ENCODE data around the gene PPP2R5C. TPM values are rescaled to one million over a fixed set of nuclear protein-coding genes. Genes with fewer than 3 reads are reported as not detected.
"Not testable (repeated sequence)": the region's sequence is repeated elsewhere in the genome, so short reads cannot be mapped to it uniquely, and the experiment has no call there.

Gene PPP2R5C
- polyA plus RNA-seq, 1 donor, result 59.1 TPM

DNA sequence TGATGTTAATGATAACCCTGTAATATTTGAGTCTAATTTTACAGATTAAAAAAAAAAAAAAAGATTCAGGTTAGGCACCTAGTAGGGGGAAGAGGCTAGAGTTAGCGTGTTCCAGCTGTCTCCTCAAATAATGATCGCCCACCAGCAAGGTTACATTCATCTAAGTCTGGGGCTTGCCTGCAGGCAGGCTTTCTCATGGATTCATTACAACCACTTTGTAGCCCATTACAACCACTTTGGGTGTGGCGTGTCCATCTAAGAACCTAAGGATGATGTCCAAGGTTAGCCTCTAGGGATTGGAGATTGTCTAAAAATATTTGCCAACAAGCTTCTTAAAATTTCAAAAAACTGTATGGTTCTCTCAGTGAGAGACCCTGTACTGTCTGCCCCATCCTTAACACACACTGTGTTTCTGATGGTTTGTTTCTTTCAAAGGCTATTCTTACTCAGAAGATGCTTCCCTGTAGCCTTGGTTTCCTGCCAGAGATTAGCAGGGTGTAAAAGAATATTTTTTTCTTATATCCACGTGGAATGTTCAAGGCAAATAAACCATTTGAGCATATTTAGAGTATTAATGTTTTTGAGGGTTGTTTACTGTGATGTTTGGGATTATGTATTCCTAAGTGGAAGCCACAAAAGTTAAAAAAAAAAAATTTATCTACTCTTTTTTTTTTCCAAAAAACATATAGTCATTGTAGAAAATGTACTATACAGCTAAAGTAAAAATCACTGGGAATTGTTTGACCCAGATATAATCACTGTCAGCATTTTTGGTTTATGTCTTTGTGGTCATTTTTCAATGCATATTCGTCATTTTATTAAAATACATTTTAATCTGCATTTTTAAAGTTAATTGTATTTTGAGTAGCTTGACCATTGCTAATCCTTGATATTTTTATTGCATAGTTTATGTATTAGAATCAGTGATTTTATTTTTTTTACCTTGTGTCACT is 204.5 kb downstream of the PPP2R5C start:
- no peak for DNase-seq (ENCODE audit: low read depth)

DNA sequence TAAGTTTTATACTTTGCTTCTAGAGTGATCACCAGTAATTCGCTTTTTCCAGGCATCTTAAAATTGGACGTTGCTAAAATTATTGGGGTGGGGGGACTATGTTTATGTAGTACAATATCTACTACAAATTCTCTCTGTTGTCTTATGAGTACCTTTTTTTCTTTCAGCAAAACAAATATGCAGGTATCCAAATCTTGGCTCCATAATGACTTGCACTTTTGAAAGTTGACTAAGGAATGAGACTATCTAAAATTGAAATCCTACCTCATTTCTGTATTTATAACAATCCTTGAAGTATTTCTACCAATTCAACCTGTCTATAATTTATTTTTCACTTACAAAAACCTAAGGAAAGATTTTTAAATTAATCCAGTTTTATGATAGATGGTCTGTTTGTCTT is 205.2 kb downstream of the PPP2R5C start:
- DNase-seq (ENCODE audit: low read depth), result no peak

DNA sequence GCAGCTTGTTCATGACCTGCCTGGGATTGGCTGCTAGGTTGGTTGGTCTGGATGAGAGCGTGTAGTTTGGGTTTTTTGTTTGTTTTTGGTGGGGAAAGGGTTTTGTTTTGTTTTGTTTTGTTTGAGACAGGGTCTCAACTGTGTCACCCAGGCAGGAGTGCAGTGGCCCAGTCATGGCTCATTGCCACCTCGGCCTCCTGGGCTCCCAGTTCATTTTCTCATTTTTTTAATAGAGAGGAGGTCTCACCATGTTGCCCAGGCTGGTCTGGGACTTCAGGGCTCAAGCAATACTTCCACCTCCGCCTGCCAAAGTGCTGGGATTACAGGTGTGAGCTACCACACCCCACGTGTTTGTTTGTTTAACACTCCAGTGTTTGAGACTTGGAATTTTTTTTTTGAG is 206.7 kb downstream of the PPP2R5C start:
- no peak for DNase-seq (ENCODE audit: low read depth)

DNA sequence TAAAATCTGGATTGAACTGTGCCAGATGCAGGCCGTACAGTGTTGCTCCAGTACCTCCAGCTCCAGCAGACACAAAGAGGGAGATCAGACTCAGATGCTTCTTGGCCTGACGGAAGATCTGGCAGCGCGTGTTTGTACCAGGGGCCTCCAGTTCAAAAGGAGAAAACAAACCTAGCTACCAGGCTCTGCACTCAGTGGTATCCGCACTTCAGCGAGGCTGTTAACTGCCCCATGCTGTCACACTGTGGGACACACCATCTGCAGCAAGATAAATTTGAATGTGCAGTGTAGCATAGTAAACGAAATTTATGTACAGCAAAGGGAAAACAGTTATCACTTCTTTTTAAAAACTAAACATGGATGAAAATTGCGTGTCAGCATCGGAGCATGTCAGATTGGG is 208.0 kb downstream of the PPP2R5C start:
- DNase-seq (ENCODE audit: low read depth), result no peak

DNA sequence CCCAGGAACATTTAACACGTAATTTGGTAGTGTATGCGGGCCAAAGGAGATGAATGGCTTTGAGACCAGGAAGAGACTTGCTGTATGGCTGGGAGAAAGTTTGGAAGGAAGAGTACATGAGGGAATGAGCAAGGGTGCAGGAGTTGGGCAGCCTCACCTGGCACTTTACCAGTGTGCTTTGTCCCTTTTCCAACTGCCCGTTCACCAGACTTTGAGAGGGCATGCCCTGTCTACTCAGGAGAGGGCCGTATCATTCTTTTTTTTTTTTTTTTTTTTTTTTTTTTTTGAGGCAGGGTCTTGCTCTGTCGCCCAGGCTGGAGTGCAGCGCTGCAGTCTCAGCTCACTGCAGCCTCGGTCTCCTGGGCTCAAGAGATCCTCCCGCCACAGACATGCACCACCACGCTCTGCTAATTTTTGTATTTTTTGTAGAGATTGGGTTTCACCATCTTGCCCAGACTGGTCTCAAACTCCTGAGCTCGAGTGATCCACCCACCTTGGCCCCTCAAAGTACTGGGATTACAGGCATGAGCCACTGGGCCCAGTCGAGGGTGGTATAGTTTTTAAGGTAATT is 209.4 kb downstream of the PPP2R5C start:
- DNase-seq (ENCODE audit: low read depth), result no peak

DNA sequence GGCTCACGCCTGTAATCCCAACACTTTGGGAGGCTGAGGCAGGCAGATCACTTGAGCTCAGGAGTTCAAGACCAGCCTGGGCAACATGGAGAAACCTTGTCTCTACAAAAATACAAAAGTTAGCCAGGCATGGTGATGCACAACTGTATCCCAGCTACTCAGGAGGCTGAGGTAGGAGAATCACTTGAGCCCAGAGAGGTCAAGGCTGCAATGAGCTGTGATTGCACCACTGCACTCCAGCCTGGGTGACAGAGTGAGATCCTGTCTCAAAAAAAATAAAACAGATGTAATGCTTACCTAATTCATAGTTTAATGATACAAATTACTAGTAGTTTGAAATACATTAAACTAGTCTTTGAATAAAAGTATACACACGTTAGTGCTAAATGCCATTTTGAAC is 209.9 kb downstream of the PPP2R5C start:
- DNase-seq (ENCODE audit: low read depth), result not testable (repeated sequence)

DNA sequence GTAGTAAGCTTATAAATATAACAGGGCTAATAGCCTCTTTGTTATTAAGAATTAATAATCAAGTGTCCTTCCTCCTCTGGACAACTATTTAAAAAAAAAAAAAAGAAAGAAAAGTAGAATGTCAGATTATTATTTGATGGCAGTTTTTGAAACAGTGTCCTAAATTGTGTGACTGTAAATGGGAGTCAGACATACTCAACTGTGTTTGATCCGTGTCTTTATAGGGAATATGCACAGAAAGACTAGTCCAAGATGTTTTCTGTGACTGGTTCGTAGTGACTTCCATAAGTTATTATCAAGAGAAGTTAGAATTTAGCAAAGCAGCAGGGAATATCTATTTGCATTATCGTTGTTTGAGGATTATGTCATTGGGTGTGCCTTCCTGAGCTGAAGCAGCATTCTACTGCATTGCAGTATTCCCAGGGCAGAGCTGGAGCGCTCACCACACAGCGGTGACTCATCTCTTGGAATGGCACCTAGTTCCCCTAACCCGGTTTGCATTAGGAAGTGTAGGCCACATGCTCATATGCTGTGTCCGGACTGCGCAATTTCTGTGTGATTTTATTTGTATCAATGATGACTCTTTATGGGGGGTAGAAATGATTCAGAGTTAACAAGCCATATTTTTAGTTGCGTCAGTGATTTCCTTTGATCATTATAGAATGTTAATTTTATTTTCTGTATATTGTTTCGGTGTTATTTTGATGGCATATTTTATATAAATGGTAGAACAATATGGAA is 210.8 kb downstream of the PPP2R5C start:
- DNase-seq (ENCODE audit: low read depth), result peak; percentile 80

DNA sequence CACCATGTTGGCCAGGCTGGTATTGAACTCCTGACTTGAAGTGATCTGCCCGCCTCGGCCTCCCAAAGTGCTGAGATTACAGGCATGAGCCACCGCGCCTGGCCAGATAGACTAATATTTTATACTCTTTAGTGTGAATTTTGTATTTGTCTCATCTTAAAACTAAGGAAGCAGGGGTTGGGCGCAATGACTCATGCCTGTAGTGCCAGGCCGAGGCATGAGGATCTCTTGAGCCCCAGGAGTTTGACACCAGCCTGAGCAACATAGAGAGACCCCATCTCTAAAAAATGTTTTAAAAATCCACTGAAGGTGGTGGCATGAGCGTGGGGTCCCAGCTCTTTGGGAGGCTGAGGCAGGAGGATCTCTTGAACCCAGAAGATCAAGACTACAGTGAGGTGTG is 211.8 kb downstream of the PPP2R5C start:
- DNase-seq (ENCODE audit: low read depth), result no peak

DNA sequence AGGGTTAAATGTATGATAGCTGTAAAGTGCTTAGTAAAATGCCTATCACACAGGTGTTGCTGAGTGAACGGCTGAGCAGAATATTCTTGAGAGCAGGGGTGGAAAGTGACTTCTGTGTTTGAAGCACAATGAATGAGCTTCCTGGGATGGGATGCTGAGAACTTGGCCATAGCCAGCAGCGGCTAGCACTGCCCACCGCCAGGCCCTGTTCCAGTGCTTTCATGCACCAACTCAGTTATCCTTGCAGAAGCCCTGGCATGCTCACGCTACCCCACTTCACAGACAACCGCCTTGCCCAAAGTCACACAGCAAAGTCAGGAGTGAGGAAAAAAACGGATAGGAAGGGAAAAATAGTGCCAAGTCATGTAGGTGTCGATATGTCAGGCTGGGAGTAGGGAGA is 213.7 kb downstream of the PPP2R5C start:
- DNase-seq (ENCODE audit: low read depth), result no peak

Other genes with a start within 250 kb of the PPP2R5C start
- 3.1 TPM for gene DIO3, start 200.2 kb upstream of the PPP2R5C start, polyA plus RNA-seq (ENCODE audit: insufficient read length)
- gene DYNC1H1, start 202.9 kb downstream of the PPP2R5C start, polyA plus RNA-seq (ENCODE audit: insufficient read length), result 229 TPM